ENCODE results near the gene CHI3L1. TPM values are rescaled to one million over a fixed set of nuclear protein-coding genes. Genes with fewer than 3 reads are reported as not detected.

The CHI3L1 gene
- total RNA-seq, 1 donor from 2014 or later = not detected

DNA sequence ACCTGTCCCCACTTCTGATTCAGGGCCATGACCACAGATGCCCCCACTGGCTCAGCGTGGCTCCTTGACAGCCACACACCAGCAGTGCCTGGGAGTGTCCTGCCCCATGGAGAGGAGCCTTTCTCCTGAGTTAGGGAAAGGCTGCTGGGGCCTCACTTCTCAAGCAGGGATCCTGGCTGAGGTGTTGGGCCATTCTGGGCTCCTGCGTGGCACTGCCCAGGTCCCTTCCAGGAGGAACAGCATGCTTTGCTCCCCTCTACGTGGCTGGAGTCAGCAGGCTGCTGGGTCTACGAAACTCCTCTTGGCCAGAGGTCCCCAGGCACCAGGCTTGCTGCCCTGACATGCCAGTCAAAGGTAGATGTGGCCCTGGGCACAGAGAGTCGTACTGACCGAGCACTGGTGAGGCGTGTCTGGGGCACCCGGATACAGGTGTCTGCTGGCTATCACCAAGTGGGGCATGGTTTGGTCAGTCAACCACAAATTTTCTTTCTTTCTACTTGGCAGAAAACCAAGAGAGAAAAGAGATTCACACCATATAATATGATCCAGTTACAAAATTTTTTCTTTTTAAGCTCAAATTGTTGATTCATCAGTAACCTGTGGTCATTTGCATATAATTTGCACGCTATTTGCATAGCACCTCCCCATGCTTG is 54.8 kb downstream of the CHI3L1 start:
- TF ChIP-seq, protein P1, sequence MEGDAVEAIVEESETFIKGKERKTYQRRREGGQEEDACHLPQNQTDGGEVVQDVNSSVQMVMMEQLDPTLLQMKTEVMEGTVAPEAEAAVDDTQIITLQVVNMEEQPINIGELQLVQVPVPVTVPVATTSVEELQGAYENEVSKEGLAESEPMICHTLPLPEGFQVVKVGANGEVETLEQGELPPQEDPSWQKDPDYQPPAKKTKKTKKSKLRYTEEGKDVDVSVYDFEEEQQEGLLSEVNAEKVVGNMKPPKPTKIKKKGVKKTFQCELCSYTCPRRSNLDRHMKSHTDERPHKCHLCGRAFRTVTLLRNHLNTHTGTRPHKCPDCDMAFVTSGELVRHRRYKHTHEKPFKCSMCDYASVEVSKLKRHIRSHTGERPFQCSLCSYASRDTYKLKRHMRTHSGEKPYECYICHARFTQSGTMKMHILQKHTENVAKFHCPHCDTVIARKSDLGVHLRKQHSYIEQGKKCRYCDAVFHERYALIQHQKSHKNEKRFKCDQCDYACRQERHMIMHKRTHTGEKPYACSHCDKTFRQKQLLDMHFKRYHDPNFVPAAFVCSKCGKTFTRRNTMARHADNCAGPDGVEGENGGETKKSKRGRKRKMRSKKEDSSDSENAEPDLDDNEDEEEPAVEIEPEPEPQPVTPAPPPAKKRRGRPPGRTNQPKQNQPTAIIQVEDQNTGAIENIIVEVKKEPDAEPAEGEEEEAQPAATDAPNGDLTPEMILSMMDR (IDR thresholded peaks at IDR 0.05) = no peak
- peaks cover 22% of the 10 kb centered on the region for H3K4me1 Mint-ChIP-seq (ENCODE audit: unreplicated experiment)
- no peaks in the 10 kb centered on the region for H3K36me3 Mint-ChIP-seq (ENCODE audit: unreplicated experiment)
- DNase-seq (ENCODE audit: extremely low spot score, unreplicated experiment) = no peak
- no peak overlapping the region for H3K4me3 Mint-ChIP-seq (ENCODE audit: unreplicated experiment)
- peaks cover 17% of the 10 kb centered on the region for H3K27me3 Mint-ChIP-seq (ENCODE audit: unreplicated experiment)
- no peak overlapping the region for H3K27ac Mint-ChIP-seq (ENCODE audit: unreplicated experiment)
- no peaks in the 10 kb centered on the region for H3K9me3 Mint-ChIP-seq (ENCODE audit: unreplicated experiment)

DNA sequence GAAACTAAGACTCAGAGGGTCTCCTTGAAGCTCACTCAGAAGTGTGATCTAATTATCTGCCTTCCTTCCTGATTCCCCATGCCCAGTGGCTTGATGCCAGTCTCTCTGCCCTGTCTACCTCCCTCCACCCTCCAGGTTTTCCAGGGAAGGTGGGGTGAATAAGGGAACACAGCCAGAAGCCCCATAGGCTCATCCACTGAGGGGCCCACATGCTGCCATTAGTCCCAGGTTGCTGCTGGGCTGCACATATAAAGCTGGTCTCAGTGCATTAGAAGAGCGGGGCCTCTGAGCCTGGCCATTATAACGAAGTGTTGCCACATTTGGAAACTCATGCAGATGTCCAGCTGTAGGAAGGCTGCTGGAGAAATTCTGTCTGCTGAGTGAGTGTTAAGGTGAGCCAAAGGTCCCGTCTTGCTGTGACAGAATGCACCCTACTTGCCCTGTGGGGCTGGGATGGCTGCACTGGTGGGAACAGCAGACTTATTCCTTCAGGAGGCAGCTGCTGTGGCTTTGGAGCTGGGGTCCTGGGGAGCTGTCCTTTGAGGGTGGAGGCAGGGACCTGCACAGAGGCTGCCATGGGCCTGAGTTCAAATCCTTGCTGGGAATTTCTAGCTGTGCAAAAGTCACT is 56.0 kb downstream of the CHI3L1 start:
- Mint-ChIP-seq H3K4me3 (ENCODE audit: unreplicated experiment) (no peak overlapping the region), H3K9me3 (ENCODE audit: unreplicated experiment) (no peaks in the 10 kb centered on the region), H3K27me3 (ENCODE audit: unreplicated experiment) (peaks cover 18% of the 10 kb centered on the region), H3K27ac (ENCODE audit: unreplicated experiment) (no peak overlapping the region), H3K36me3 (ENCODE audit: unreplicated experiment) (no peaks in the 10 kb centered on the region), H3K4me1 (ENCODE audit: unreplicated experiment) (peaks cover 23% of the 10 kb centered on the region)
- DNase-seq (ENCODE audit: extremely low spot score, unreplicated experiment) = no peak
- TF ChIP-seq, protein P1 (IDR thresholded peaks at IDR 0.05) = no peak

DNA sequence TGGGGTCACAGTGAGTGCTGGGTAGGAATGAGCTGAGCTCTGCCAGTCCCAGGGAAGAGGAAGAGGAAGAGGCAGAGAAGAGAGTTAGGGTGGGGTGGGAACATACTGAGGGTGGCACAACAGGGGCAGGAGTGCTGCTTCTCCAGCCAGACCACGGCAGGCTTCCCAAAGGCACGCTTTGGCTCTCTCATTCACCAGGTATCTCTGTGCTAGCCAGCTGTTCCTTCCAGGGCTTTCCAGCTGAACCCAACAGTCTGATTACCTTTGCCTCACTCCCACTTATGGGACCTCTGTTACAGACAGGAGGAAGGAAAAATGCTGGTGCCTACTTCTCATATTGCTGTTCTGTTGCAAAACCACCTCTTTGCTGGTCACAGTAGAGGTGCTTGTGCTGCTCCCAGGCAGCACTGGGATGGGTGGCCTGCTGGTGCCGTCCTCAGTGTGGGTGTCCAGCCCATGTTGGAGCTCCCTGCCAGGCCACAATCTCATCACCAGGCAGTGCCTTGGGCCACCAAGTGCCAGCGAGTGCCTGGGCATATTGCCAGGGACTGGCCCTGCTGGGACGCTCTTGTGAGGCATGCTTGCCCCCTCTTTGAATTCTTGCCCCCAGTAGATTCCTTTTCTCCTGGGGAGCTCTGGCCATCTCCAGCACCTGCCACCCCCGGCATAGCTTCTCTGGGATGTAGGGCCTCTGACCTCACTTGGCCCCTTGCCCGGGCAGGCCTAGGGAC is 56.8 kb downstream of the CHI3L1 start:
- Mint-ChIP-seq H3K36me3 (ENCODE audit: unreplicated experiment) (no peaks in the 10 kb centered on the region), H3K4me3 (ENCODE audit: unreplicated experiment) (no peak overlapping the region), H3K9me3 (ENCODE audit: unreplicated experiment) (no peaks in the 10 kb centered on the region), H3K27ac (ENCODE audit: unreplicated experiment) (peak overlapping the region; percentile 40), H3K4me1 (ENCODE audit: unreplicated experiment) (peaks cover 23% of the 10 kb centered on the region), H3K27me3 (ENCODE audit: unreplicated experiment) (peaks cover 25% of the 10 kb centered on the region)
- TF ChIP-seq, protein P1 (IDR thresholded peaks at IDR 0.05) = no peak
- no peak for DNase-seq (ENCODE audit: extremely low spot score, unreplicated experiment)

Other genes starting within 250 kb of the CHI3L1 start
- 72.3 and 77.0 TPM in 2 replicates for gene ADIPOR1, start 228.4 kb downstream of the CHI3L1 start, total RNA-seq
- 50.3 and 55.6 TPM in 2 replicates for gene CYB5R1, start 219.4 kb downstream of the CHI3L1 start, total RNA-seq
- 59.6 and 65.9 TPM in 2 replicates for gene TMEM183A, start 179.3 kb downstream of the CHI3L1 start, total RNA-seq
- gene PPFIA4, start 160.2 kb downstream of the CHI3L1 start, total RNA-seq = 0.63 and 1.4 TPM in 2 replicates
- not detected in 2 replicates for gene MYOG, start 100.7 kb downstream of the CHI3L1 start, total RNA-seq
- gene ADORA1, start 59.0 kb downstream of the CHI3L1 start, total RNA-seq = 0.21 and 0.26 TPM in 2 replicates
- gene MYBPH, start 10.9 kb downstream of the CHI3L1 start, total RNA-seq = not detected in 2 replicates
- not detected in 2 replicates for gene CHIT1, start 43.0 kb upstream of the CHI3L1 start, total RNA-seq
- 31.2 and 33.7 TPM in 2 replicates for gene BTG2, start 118.8 kb upstream of the CHI3L1 start, total RNA-seq
- not detected in 2 replicates for gene FMOD, start 164.4 kb upstream of the CHI3L1 start, total RNA-seq